HFF-Myc (cell line): ENCODE results near the gene EP400.
"Not testable (repeated sequence)": the region's sequence is repeated elsewhere in the genome, so short reads cannot be mapped to it uniquely, and the experiment has no call there.

Experiments used
- DNase-seq: peaks from one replicate; pipeline ENCODE4 v3.0.0-alpha.2; 2011; ENCODE audit warnings: low read depth; ENCODE audit errors: extremely low read depth
- H3K4me3 ChIP-seq: replicated peaks from 2 replicates; pipeline ENCODE4 v1.5.1; 2011; ENCODE audit warnings: low read depth, mild to moderate bottlenecking, control low read depth, low read length
- TF ChIP-seq, protein P1 (sequence below): IDR thresholded peaks from 2 replicates; pipeline ENCODE4 v1.5.1; 2012; ENCODE audit warnings: mild to moderate bottlenecking, low read depth, low read length, control low read depth; ENCODE audit errors: missing control alignments

Gene EP400

DNA sequence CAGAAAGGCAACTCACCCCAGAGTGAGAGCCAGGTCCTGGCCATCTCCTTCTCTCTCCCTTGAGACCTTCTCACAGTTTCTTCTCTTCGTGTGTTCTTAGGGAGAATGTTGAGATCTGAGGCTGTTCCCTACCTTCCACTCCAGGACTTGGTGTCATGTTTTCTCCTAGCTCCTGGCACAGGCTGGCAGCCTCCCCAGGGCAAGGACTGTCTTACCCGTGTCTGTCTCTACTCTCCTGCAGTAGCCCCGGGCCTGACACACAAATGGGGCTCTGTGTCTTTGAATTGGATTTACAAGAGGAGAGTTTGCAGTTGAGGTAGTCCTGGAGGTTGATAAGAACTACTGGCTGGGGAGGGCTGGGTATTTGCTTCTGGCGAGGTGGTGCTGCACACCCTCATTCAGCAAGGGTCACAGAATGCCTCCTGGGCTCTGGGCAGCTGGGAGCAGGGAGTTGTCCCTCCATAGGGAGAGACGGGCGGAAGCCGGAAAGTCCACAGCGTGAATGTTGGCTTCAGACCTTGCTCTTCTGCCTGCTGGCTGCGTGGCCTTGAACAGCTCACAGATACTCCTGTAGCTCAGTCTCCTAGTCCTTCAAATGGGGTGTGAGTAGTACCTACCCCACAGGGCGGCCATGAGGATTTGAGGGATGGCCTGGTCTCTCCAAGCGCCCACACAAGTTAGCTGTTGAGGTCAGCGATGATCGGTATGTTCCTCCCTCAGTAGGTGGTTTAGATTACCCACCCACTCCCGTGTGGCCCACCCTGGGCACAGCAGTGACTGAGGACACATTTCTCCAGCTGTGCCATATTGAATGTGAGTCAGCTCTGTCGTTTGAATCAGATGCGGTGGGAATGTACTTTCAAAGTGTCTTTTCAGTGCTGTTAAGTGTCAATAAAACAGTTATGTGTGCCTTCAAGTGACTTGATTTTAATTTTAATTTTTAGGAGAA lies 10.2 kb downstream of the EP400 start:
- TF ChIP-seq, protein P1, sequence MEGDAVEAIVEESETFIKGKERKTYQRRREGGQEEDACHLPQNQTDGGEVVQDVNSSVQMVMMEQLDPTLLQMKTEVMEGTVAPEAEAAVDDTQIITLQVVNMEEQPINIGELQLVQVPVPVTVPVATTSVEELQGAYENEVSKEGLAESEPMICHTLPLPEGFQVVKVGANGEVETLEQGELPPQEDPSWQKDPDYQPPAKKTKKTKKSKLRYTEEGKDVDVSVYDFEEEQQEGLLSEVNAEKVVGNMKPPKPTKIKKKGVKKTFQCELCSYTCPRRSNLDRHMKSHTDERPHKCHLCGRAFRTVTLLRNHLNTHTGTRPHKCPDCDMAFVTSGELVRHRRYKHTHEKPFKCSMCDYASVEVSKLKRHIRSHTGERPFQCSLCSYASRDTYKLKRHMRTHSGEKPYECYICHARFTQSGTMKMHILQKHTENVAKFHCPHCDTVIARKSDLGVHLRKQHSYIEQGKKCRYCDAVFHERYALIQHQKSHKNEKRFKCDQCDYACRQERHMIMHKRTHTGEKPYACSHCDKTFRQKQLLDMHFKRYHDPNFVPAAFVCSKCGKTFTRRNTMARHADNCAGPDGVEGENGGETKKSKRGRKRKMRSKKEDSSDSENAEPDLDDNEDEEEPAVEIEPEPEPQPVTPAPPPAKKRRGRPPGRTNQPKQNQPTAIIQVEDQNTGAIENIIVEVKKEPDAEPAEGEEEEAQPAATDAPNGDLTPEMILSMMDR = no peak
- no peak for DNase-seq
- H3K4me3 ChIP-seq = no peak overlapping the region

DNA sequence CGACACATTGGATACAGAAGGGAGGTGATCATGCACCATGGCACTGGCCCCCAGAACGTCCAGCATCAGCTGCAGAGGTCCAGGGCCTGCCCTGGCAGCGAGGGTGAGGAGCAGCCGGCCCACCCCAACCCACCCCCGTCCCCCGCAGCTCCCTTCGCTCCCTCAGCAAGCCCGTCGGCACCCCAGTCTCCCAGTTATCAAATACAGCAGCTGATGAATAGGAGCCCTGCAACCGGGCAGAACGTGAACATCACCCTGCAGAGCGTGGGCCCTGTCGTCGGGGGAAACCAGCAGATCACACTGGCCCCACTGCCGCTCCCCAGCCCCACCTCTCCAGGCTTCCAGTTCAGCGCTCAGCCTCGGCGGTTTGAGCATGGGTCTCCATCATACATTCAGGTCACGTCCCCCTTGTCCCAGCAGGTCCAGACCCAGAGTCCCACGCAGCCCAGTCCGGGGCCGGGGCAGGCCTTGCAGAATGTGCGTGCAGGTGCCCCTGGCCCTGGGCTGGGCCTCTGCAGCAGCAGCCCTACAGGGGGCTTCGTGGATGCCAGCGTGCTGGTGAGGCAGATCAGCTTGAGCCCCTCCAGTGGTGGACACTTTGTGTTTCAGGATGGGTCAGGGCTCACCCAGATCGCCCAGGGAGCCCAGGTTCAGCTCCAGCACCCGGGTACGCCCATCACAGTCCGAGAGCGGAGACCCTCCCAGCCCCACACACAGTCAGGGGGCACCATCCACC lies 11.0 kb downstream of the EP400 start:
- not testable (repeated sequence) for DNase-seq, H3K4me3 ChIP-seq

DNA sequence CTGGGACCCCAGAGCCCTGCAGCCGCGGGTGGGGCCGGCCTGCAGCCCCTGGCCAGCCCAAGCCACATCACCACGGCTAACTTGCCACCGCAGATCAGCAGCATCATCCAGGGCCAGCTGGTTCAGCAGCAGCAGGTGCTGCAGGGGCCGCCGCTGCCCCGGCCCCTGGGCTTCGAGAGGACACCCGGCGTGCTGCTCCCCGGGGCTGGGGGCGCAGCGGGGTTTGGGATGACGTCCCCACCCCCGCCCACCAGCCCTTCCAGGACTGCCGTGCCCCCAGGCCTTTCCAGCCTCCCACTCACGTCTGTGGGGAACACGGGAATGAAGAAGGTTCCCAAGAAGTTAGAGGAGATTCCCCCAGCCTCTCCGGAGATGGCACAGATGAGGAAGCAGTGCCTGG lies 11.6 kb downstream of the EP400 start:
- DNase-seq, H3K4me3 ChIP-seq: not testable (repeated sequence)

DNA sequence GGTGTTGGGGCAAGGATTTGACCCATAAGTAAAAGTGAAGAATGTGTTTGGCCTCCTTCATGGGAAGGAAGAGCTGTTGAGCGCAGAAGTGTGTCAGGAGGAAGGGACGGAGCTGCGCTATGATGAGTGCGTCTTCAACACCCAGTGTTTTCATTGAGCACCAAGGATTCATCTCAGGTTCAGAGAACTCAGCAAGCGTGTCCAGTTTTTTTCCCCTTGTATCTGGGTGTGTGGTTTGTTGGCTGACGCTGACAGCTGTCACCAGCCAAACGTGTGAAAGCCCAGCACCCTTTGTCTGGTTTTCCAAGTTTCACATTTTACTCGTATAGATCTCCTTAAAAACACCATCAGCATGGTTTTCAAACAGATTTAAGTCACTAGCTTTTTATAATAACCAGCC lies 12.3 kb downstream of the EP400 start:
- no peak overlapping the region for H3K4me3 ChIP-seq
- TF ChIP-seq, protein P1 = no peak
- DNase-seq = no peak

DNA sequence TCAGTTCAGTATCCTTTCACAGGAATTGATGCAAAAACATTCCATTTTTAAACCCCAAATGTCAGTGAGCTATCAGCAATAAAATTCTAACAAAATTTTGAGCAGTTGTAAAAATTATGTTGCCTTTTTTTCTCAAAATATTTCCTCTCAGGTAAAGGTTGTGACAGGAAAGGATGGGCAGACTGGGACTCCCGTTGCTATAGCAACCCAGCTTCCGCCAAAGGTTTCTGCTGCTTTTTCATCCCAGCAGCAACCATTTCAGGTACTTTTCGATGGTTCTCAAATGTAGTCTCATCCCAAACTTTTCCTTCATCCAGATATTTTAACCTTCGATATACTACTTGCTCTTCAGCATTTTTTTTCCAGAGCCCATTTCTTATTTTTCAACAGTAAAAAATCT lies 13.6 kb downstream of the EP400 start:
- no peak overlapping the region for H3K4me3 ChIP-seq
- no peak for DNase-seq
- TF ChIP-seq, protein P1 = no peak

DNA sequence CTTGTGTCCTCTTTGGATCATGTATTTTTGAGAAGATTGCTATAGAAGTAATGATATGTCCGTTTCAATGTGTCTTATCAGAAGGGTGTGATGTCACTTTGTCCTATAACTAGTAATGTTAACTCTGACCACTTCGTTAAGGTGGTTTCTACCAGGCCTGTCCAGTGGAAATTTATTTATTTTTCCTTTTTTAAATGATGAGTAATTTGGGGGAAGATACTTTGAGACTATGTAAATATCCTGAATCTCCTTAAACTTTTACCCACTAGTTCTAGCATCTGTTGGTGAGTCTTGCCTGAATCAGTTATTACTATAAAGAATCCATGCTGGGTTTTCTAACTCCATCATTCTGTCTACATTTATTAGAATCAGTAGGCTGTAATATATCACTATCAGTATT lies 15.3 kb downstream of the EP400 start:
- TF ChIP-seq, protein P1 = no peak
- no peak for DNase-seq
- no peak overlapping the region for H3K4me3 ChIP-seq

DNA sequence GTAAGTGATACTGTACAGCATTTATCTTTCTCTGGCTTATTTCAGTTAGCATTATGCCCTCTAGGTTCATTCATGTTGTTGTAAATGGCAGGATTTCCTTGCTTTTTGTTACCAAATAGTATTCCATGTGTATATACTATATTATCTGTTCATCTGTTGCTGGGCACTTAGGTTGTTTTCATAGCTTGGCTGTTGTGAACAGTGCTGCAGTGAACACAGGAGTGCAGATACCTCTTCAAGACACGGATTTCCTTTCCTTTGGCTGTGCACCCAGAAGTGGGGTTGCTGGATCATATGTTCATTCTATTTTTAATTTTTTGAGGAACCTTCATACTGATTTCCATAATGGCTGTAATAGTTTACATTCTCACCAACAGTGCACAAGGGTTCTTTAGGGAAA lies 21.5 kb downstream of the EP400 start:
- DNase-seq = no peak
- H3K4me3 ChIP-seq = no peak overlapping the region
- TF ChIP-seq, protein P1 = no peak
